Right lobe of liver (tissue), 4 donors: ENCODE data around the gene PEPD.

Source experiments
- CTCF ChIP-seq, 4 donors: fragments of 200-600 bp in 3 of 4; fragments of 450-650 bp in 1 of 4; IDR thresholded peaks; one replicate each; pipeline versions ENCODE4 v1.5.1 to v1.8.0; 2016 to 2022; ENCODE audit warnings: antibody characterized with exemption in 4 of 4, mild to moderate bottlenecking in 2 of 4
- POLR2A ChIP-seq: fragments of 450-650 bp; IDR thresholded peaks from one replicate; pipeline ENCODE4 v1.6.1; 2017; ENCODE audit warnings: antibody characterized with exemption, mild to moderate bottlenecking
- donor health status: DM: no; HTN: no; CAD: no.
- donor health status: DM: no; HTN: no; CAD: no.
- donor health status: DM: no; HTN: yes; CAD: no.

- TF ChIP-seq CTCF (IDR thresholded peaks at IDR 0.05) (no peak), POLR2A (no peak)
Observed at GRCh38 chr19:33497131-33497777, 24.3 kb downstream of the PEPD start.
